ENCODE results near the gene SPATA16. TPM values are rescaled to one million over a fixed set of nuclear protein-coding genes. Genes with fewer than 3 reads are reported as not detected.
"Not testable (repeated sequence)": the region's sequence is repeated elsewhere in the genome, so short reads cannot be mapped to it uniquely, and the experiment has no call there.

Gene SPATA16
- total and polyA plus RNA-seq, 2 of the 13 experiments (the other 11 are each of a cell fraction or from before 2014, with no cell fraction given): not detected

DNA sequence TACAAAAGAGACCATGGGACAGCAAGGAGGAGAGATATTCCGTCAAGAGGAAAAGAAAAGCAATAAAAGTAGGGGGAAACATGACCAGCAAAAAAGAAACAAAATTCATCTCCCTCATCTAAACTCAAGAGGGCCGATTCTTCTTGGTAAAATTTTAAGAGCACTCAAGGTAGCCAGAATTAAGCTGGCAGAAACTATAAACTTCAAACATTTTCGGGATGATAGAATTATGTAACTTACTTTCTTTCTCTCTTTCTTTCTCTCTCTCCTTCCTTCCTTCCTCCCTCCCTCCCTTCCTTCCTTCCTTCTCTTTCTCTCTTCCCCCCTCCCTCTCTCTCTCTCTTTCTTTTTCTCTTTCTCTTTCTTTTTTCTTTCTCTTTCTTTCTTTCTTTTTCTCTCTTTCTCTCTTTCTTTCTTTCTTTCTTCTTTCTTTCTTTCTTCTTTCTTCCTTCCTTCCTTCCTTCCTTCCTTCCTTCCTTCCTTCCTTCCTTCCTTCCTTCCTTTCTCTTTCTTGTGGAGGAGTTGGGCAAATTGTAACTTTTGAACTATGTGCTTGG, 180.3 kb downstream of the SPATA16 start:
- CTCF ChIA-PET (ENCODE audit: low intra/inter-chr PET ratio, low total read pairs): not testable (repeated sequence)
- WGBS (ENCODE audit: low lambda C conversion rate): 1% methylated on average over 3 of the region's 3 CpGs

DNA sequence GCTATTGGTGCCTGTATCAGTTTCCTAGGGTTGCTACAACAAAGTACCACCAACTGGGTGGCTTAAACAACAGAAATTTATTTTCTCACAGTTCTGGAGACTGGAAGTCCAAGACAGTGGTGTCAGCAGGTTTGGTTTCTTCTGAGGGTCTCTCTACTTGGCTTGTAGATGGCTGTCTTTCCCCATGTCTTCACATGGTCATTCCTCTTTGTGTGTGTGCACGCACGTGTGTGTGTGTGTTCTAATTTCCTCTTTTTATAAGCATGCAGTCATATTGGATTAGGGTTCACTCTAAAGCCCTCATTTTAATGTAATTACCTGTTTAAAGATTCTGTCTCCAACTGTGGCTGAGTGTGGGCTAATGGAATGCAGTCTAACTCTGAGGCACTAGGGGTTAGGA, 182.5 kb downstream of the SPATA16 start:
- Histone ChIP-seq H3K27me3 (ENCODE audit: control insufficient read depth in 1 of 2, insufficient read depth in 2 of 2, low read length in 2 of 2) (no peaks in the 10 kb centered on the region; a peak in 2 of 5 replicates), H3K4me2 (ENCODE audit: low read depth, low read length) (no peak overlapping the region), H3K9me3 (ENCODE audit: low read length) (no peaks in the 10 kb centered on the region), H3K36me3 (replicated peaks in 1 of 2; ENCODE audit: control insufficient read depth in 1 of 2, insufficient read depth in 2 of 2, low read length in 2 of 2) (no peaks in the 10 kb centered on the region), H3K79me2 (ENCODE audit: insufficient read depth, low read length) (no peaks in the 10 kb centered on the region), H3K4me1 (ENCODE audit: insufficient read depth, low read length) (no peaks in the 10 kb centered on the region), H3K4me3 (replicated peaks in 1 of 3; ENCODE audit: insufficient read depth in 1 of 3, low read depth in 2 of 3, low read length in 3 of 3) (no peak overlapping the region), H3K9ac (ENCODE audit: insufficient read depth, low read depth, low read length) (no peak overlapping the region), H3K27ac (ENCODE audit: extremely low read length, insufficient read depth, low read length) (no peak overlapping the region), H4K20me1 (ENCODE audit: insufficient read depth, low read length) (no peaks in the 10 kb centered on the region), H2AFZ (ENCODE audit: low read length) (no peak overlapping the region)
- POLR2A ChIA-PET: no interaction called here
- no peak for TF ChIP-seq ZNF768 (CRISPR knock-in tag; IDR thresholded peaks at IDR 0.05)
- TF ChIP-seq, protein P1, sequence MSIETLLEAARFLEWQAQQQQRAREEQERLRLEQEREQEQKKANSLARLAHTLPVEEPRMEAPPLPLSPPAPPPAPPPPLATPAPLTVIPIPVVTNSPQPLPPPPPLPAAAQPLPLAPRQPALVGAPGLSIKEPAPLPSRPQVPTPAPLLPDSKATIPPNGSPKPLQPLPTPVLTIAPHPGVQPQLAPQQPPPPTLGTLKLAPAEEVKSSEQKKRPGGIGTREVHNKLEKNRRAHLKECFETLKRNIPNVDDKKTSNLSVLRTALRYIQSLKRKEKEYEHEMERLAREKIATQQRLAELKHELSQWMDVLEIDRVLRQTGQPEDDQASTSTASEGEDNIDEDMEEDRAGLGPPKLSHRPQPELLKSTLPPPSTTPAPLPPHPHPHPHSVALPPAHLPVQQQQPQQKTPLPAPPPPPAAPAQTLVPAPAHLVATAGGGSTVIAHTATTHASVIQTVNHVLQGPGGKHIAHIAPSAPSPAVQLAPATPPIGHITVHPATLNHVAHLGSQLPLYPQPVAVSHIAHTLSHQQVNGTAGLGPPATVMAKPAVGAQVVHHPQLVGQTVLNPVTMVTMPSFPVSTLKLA (IDR thresholded peaks at IDR 0.05): peak; percentile 62
- ATAC-seq (no peak), DNase-seq (ENCODE audit: low spot score) (no peak), FAIRE-seq (no peak)
- intact Hi-C loops (cut with micrococcal nuclease; ENCODE audit: unreplicated experiment): no loop called here
- CTCF ChIA-PET (ENCODE audit: low intra/inter-chr PET ratio, low total read pairs): no interaction called here
- BruUV-seq (replicated peaks): no TSS peak
- 27% methylated on average over 2 of the region's 2 CpGs for WGBS (ENCODE audit: low lambda C conversion rate)
- in situ Hi-C loops (cut with HindIII; ENCODE audit: extremely low pct_ligation_motif_present, low pct_unique_long_range_greater_than_20kb): no loop called here

More for the DNA sequence above, 180.3 kb downstream of the SPATA16 start:
- H2AFZ ChIP-seq (ENCODE audit: low read length); ATAC-seq; POLR2A ChIA-PET; H3K79me2 ChIP-seq (ENCODE audit: insufficient read depth, low read length); H3K27ac ChIP-seq (ENCODE audit: extremely low read length, insufficient read depth, low read length); H3K4me1 ChIP-seq (ENCODE audit: insufficient read depth, low read length); FAIRE-seq; H3K27me3 ChIP-seq (ENCODE audit: control insufficient read depth in 1 of 2, insufficient read depth in 2 of 2, low read length in 2 of 2); H3K4me2 ChIP-seq (ENCODE audit: low read depth, low read length); H3K9ac ChIP-seq (ENCODE audit: insufficient read depth, low read depth, low read length); DNase-seq (ENCODE audit: low spot score); H4K20me1 ChIP-seq (ENCODE audit: insufficient read depth, low read length); intact Hi-C loops (cut with micrococcal nuclease; ENCODE audit: unreplicated experiment); H3K4me3 ChIP-seq (replicated peaks in 1 of 3; ENCODE audit: insufficient read depth in 1 of 3, low read depth in 2 of 3, low read length in 3 of 3); BruUV-seq (replicated peaks); H3K9me3 ChIP-seq (ENCODE audit: low read length); in situ Hi-C loops (cut with HindIII; ENCODE audit: extremely low pct_ligation_motif_present, low pct_unique_long_range_greater_than_20kb); H3K36me3 ChIP-seq (replicated peaks in 1 of 2; ENCODE audit: control insufficient read depth in 1 of 2, insufficient read depth in 2 of 2, low read length in 2 of 2): not testable (repeated sequence)
- peak; percentile 55 for TF ChIP-seq HNRNPK (IDR thresholded peaks at IDR 0.05; ENCODE audit: low read depth, low read length, poor library complexity, severe bottlenecking)
